ENCODE results near the gene PHYHD1.
A peak's percentile ranks its signal among the peaks of the same experiment; 100 is the strongest.
"Not testable (repeated sequence)": the region's sequence is repeated elsewhere in the genome, so short reads cannot be mapped to it uniquely, and the experiment has no call there.

Gene PHYHD1

GRCh38 chr9:128927731-128928411, 7.1 kb downstream of the PHYHD1 start:
- DNase-seq, result peak; percentile 27 to 47

- DNase-seq, result no peak
These were observed 7.8 kb downstream of the PHYHD1 start for GRCh38 chr9:128928624-128929023.

DNA sequence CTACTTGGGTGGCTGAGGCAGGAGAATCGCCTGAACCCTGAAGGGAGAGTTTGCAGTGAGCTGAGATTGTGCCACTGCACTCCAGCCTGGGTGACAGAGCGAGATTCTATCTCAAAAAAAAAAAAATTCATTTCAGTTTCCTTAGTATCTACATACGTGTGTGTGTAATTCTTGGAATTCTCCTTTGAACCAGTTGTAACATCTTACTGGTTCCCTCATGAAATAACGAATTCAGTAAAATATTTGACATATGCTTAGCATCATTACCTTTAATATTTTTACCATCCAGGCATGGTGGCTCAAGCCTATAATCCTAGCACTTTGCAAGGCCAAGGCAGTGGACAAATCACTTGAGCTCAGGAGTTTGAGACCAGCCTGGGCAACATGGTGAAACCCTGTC, 8.8 kb downstream of the PHYHD1 start:
- no peak for DNase-seq

- no peak for DNase-seq
These were observed 12.9 kb downstream of the PHYHD1 start for GRCh38 chr9:128933731-128934130.

DNA sequence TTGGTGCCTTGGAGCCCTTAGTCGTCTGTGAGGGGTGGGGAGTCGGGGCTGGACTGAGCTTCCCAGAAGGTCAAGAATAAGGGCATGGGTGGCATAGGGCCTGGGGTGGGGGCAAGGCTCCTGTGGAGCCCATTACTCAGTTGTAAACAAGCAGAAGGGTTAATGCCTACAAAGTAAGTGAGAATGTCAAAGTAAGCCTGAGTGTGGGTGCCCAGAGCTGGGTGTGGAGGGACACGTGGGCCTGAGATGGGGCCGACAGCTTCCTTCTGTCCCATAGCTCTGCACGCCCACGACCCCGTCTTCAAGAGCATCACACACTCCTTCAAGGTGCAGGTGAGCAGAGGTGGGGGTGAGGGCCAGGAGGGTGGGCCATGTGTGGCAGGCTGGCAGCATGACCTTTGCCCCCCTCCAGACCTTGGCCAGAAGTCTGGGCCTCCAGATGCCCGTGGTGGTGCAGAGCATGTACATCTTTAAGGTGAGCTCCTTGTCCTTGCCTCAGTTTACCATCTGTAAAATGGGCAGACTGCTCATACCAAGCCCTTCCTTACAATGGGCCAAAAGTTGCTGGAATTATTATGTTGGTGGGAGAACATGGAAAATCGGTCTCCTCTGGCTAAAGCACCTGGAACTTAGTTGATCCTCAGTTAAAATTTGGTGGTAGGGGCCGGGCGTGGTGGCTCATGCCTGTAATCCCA, 15.5 kb downstream of the PHYHD1 start:
- no peak for DNase-seq

DNA sequence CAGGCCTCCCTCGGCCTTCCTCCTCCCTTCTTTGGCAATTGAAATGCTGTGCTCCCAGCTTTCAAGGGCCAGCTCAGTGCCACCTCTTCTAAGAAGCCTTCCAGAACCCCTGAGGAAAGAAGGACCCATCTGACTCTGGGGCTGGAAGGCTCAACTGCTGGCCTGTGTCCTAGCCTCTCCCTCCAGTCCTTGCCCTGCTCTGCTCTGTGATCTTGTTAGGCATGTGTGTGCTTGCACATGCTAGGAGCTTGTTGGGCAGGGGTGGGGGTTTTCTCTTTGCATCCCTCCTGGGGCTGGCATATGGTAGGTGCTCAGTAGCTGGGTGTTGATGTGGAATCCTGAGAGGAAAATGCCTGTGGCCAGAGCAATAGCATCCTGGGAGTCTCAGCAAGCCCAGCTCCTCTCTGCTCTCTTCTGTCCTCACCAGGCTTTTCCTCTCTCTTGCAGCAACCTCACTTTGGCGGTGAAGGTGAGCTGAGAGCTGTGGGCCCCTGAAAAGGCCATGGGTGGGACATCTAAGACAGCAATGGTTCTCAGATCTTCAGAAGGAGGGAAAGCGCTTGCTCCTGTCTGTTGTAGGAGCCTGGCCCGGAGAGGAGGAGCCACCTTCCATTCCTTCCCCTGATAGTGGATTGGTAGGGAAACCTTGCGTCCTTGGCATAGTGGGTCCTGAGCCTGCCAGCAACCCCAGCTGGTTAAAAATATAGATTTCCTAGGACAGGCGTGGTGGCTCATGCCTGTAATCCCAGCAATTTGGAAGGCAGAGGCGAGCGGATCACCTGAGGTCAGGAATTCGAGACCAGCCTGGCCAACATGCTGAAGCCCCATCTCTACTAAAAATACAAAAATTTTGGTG, 16.8 kb downstream of the PHYHD1 start:
- no peak for DNase-seq

- no peak for DNase-seq
These were observed 19.6 kb downstream of the PHYHD1 start for GRCh38 chr9:128940271-128940921.

DNA sequence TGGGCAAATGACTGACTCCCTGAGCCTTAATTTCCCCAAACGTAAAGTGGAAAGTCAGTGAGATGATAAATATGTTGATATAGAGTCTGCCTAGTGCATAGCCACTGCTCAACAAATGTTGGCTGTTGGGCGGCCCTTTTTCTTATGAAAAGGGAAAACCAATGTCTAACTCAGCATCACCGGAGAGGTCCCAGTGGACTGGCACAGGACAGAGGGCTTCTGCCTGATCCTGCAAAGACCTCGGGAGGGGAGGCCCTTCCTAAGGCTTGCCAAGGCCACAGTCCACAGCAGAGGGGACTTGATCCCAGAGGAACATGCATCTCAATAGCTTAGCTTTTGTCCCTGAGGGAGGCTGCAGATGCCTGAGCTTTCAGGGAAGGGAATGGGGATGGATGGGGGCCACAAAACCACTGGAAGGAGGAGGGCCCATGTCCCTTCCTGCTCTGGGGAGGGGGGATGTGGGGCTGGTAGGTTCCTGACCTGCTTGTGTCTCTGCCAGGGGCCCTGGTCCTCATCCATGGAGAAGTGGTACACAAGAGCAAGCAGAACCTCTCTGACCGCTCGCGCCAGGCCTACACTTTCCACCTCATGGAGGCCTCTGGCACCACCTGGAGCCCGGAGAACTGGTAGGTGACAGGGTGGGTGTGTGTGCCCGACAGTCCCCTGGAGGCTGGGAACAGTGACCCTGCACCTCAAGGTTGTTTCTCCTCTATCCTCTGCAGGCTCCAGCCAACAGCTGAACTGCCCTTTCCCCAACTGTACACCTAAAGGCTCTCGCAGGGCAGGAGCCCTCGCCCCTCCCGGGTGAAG, 20.4 kb downstream of the PHYHD1 start:
- no peak for DNase-seq

DNA sequence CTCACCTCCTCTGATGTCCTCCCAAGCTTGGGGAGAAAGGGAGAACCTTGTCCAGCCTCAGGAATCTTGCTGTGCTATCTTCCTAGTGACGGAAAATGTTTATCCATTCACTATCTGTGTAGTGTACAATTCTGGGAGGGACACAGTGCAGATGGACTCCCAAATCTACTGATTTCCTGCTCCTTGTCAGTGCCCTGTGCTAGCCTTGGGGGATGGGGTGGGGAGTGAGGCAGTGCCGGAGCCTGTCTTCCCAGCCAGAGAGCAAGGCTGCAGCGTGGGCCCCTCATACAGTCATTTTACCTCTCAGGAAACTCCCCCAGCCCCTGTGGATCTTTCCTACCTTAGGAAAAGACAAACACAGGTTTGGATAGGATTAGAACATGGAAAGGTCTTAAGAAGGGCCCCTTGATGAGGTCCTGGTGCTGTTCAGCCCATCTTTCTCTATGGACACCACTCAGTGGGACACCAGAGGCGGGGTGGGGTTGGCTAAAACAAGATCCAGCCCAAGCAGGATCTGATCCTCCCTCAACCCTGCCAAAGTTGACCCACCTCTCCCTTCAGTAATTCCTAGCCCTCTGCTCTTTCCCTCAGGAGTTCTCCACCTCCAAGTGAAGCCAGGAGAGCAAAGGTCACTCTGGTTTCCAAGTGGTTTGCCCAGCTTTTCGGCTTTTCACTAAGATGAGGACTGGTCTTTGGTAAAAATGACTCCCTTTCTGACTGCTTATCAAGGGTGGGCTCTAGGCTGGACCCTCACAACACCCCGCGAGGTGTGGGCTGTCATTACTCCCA, 23.2 kb downstream of the PHYHD1 start:
- no peak for DNase-seq

DNA sequence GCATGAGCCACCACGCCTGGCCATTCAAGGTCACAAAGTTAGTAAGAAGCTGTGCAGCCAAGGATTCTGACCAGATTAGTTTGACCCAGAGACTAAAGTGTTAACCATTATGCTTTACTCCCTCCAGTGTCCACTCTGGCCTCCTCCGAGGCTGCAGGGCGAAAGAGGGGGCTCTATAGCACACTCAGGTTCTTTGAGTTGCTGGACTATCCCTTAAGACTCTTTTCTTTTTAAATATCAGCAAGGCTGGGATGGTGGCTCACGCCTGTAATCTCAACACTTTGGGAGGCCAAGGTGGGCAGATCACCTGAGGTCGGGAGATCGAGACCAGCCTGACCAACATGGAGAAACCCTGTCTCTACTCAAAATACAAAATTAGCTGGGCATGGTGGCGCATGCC, 24.2 kb downstream of the PHYHD1 start:
- DNase-seq, result not testable (repeated sequence)

GRCh38 chr9:128945798-128946501, 25.2 kb downstream of the PHYHD1 start:
- DNase-seq, result no peak

- DNase-seq, result peak in 1 of 2 experiments; percentile 2
These were observed 25.9 kb downstream of the PHYHD1 start for GRCh38 chr9:128946571-128947276.

GRCh38 chr9:128947277-128947526, 26.4 kb downstream of the PHYHD1 start:
- no peak for DNase-seq

GRCh38 chr9:128947527-128948301, 26.9 kb downstream of the PHYHD1 start, which contains the start of the genes DOLK and NUP188:
DOLK (minus strand) TSS chr9:128947603; CDS start chr9:128947303, 300 bp downstream.
NUP188 (plus strand) TSS chr9:128947699; CDS start chr9:128947720, 21 bp downstream.
- DNase-seq, result peak; percentile 97 to 100

GRCh38 chr9:128961403-128961802, 40.6 kb downstream of the PHYHD1 start:
- not testable (repeated sequence) for DNase-seq

DNA sequence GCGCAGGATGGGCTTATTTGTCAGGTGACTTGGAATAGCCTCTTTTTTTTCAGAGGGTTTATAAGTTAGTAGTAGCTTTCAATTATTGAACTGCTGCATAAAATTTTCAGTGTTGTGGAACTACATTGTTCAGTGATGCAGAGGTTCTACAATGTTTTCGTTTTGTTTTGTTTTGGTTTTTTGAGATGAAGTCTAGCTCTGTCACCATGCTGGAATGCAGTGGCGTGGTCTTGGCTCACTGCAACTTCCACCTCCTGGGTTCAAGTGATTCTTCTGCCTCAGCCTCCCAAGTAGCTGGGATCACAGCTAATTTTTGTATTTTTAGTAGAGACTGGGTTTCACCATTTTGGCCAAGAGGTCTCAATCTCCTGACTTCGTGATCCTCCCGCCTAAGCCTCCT, 48.7 kb downstream of the PHYHD1 start:
- DNase-seq, result no peak

- no peak for DNase-seq
These were observed 52.2 kb downstream of the PHYHD1 start for GRCh38 chr9:128972956-128973355.

- DNase-seq, result no peak
These were observed 58.3 kb downstream of the PHYHD1 start for GRCh38 chr9:128979111-128979510.

- no peak for DNase-seq
These were observed 62.8 kb downstream of the PHYHD1 start for GRCh38 chr9:128983536-128983935.
